ENCODE data around the gene XDH.

XDH gene

DNA sequence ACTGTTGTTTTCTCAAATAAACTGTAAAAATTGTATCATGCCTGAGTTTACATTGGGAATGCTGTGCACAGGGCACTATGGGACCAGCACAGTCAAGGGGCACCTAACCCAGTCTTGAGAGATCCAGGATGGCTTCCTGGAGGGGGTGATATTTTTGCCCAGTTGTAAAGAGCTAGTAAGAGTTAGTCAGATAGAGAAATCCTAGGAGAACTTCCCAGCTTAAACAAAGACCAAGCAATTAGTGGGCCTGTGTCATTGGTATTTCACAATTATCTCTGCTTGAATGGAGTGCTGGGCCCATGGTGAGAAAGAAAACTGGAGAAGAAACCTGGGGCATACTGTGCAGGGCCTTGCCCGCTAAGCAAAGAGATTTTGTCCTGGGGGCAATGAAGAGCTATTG, 12.2 kb downstream of the XDH start:
- DNase-seq (no peak), ATAC-seq (no peak)

DNA sequence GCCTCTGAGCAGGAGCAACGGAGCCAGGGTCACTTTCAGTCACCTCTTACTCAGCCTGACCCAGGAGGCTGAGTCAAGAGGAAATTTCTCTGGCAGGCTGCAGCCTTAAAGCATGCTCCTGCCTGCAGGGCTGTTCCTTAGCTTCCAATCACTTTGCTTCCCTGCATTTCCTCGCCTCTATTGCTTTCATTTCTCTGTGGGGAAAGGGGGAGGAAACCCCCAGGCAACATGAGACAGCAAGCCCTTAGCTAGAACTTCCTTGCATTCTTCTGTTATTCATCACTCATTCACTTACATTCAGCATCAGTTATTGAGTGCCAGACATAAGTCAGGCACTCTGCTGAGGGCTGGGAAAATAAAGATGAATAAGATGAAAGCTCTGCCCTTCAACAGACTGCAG, 13.0 kb downstream of the XDH start:
- DNase-seq, result no peak
- ATAC-seq, result no peak

DNA sequence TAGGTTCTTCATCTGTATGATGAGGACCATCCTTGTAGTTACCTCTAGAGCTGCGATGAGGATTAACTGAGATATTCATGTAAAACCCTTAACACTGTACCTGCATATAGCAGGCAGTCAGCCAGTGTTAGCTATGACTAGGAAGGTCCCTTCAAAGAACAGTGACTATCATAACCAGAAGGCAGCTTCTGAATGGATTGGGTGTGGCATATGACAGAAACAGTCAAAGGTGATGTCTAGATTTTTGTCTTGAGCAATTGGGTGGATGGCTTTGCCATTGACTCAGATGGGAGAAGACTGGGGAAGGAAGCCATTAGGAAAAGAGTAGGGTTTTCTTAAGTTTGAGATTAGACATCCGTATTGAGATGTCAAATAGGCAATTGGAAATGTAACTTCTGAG, 15.7 kb downstream of the XDH start:
- DNase-seq (no peak), ATAC-seq (no peak)

DNA sequence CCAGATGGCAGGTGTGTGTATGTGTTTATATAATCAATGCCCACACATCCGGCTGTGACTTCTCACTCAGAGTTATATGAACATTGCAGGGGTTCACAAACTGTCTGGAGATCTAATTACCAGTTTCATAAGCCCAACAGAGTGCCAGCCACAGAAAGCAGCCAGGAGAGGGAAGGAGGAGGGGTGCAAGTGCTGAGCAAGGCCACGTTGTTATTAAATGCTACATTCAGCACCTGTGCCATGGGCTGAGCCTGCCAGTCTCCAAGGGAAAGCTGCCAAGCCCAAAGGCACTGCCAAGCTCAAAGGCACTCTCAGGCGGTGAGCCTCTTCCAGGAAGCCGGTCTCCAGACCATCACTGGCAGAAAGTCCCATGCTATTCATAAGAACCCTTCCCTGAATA, 17.4 kb downstream of the XDH start:
- ATAC-seq (no peak), DNase-seq (no peak)

DNA sequence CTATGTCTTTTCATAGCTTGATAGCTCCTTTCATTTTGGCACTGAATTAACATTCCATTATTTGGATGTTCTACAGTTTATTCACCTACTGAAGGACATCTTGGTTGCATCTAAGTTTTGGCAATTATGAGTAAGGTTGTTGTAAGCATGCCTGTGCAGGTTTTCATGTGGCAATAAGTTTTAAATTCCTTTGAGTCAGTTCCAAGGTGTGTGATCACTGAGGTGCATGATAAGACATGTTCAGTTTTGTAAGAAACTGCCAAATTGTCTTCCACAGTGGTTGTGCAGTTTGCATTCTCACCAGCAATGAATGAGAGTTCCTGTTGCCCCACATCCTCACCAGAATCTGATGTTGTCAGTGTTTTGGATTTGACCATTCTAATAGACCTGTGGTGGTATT, 24.2 kb downstream of the XDH start:
- no peak for ATAC-seq
- DNase-seq, result no peak

DNA sequence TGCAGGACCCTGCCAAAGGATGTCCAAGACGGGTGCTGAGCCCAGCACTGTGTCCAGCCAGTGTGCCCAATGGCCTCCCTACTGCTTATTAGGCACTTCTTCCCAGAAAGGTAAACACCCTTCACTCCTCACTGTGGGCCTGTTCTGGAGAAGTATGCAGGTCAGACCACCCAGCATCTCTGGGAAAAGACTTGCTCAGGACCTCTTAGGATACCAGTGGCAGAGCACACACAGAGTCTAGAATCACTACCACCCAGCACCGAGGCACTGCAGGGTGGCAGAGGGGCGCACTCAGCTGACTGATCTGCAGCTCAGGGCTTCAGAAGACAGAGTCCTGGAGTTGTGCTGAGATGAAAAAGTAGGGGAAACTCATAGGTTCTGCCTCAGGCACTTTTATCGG, 25.8 kb downstream of the XDH start:
- ATAC-seq (no peak), DNase-seq (no peak)

DNA sequence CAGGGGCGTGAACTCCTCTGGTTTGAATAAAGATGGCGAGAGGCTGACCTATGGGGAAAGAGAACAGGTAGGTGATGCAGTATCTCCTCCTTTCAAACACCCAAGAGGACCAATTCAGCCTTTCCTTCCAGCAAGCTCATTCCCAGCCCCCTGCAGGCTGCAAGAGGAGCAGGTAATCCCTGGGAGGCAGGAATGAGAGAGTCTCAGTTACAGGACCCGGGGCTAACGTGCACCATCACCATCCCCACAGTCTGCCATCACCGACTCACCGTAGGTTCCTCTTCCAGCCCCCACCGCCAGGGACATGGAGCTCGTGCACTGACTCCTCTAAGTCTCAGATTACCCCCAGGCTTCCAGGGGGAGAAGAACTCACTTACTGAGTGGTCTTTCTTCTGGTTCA, 26.7 kb downstream of the XDH start:
- ATAC-seq (no peak), DNase-seq (no peak)

DNA sequence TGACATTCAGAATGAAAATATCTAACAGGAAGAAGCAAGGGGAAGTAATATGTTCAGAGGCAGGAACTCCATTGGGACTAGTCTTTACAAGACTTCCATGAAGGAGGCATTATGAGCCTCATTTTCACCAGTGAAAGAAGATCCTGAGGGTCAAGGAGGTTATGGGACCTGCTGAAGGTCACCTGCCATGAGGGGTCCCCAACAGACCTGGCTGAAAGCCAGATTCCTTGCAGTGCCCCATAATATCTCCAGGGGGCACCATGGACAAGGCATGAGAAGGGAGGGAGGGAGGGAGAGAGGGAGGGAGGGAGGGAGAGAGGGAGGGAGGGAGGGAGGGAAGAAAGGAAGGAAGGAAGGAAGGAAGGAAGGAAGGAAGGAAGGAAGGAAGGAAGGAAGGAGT, 27.9 kb downstream of the XDH start:
- ATAC-seq (no peak), DNase-seq (no peak)

DNA sequence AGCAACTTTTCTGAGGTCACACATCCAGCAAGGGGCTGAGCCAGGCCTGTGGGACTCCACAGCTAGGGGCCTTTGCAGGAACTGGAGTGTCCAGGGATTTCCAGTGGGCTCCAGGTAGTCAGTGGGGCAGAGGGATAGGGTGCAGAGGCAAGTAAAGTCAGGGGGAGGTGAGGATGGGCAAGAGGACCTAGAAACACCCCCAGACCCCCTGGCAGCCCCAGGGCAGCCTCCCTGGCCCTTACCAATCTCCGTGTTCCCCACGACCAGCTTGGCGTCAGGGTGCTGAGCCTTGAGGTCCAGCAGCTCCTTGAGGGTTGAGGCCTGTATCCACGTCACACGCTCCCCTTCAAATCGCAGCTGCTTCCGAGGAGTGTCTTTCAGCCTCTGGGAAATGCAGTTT, 28.4 kb downstream of the XDH start:
- DNase-seq (no peak), ATAC-seq (no peak)

DNA sequence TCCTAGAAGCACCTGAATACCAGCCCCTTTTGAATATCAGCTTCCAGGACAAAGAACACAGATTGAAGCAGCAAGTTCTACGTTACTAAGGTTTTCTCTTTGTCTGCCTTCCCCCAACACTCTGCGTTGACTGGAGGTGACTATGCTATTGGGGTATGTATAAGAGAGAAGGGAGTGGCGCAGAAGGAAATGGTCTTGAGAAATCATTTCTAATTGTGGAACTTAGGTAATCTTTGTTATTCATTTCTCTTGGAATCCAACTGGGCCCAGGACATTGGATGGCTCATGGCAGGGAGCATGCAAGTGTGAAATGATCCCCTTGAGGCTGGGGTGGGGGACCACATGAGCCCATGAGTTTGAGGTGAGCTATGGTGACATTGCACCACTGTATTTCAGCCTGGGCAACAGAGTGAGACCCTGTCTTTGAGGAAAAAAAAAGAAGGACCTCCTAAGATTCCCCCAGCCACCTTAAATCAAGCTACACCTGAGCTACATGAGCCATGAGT, 29.7 kb downstream of the XDH start:
- no peak for DNase-seq
- no peak for ATAC-seq

DNA sequence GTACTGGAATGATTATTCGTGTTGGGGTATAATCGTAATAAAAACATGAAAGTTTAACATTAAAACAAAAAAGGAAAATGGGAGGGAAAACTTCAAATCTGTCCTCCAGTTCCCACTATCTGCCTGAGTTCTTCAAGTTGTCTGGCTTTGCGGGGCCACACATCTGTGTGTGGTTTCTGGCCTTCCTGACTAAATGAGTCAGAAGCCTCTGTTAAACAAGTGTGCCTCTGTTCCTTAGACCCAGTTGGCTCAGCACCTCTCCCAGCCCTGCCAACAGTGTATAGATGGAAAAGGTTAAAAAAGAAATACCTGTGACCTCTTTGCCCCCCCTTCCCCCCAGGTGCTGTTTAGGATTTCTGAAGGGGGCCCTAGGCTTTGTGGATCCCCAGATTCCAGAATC, 30.2 kb downstream of the XDH start:
- DNase-seq, result no peak
- no peak for ATAC-seq

DNA sequence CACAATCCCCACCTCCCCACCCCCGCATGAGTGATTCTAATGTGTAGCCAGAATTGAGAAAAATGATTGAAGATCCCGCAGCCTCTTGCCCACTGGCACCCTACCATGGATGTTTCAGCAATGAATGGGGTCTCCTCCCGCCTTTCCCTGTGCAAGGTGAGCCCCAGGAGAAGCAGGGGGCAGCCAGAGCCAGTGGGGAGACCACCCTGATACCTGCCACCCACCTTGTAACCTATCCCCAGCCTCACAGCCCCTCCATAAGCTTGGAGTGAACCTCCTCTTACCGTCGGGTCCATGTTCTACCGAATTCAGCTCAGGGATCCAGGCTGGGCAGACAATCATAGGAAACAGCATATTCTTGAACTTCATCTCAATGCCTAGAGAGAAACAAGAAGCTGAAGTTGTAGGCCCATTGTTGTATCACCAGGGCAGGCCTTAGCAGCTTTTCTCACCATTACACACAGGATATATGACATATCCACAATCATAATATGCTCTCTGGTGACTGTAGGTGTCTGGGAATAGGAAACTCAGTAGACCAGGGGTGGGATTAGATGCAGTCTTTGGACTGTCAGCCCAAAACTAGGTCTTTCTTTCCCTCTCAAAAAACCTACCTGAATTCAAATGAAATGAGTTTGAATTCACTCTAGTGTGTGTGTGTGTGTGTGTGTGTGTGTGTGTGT, 30.9 kb downstream of the XDH start:
- no peak for ATAC-seq

DNA sequence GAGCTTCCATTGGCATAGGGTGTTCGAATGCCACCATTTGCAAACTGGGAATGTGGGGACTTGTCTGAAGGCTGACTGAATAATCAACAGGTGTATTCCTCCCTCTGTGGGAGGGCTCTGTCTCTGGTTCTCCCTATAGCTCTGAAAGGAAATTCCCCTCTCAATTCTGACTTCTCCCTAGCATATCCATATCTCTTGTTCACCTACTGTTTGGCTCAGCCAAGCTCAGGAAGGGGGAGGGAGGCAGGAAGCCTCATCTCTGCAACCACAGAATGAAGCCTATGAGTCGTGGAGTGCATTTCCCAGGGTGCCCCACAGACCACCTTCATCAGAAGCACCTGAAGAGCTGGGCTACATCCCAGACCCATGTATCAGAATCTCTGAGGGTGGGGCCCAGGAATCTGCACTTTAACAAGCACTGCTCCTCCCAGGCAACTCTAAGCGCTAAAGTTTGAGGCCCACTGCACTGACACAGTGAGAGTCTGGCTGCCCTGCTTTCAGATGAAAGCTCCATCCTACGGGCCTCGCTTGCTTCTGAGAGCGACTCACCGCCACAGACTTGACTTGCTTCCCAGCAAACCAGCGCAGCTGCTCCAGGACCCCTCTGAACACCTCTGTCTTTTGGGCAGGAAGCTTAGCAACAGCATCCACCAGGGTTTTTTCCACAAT, 32.0 kb downstream of the XDH start:
- DNase-seq (no peak), ATAC-seq (no peak)

More for the DNA sequence above, 30.9 kb downstream of the XDH start:
- no peak for DNase-seq

DNA sequence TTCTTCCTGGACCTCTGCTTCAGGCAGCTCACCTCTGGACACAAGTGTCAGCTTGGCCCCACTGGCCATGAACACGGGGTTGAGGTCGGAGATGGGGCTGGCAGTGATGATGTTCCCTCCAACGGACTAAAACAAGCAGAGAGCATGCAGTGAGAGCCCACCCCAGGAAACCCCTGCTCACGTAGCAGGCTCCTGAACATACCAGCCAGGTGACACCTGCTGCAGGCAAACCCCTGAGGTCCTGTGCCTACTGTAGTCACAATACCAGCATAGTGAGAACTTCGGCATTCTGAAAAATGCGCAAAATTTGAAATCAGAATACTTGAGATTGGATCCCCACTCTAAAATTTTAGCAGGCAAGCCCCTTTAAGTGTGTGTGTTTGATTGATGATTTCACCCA, 32.9 kb downstream of the XDH start:
- no peak for ATAC-seq
- no peak for DNase-seq

DNA sequence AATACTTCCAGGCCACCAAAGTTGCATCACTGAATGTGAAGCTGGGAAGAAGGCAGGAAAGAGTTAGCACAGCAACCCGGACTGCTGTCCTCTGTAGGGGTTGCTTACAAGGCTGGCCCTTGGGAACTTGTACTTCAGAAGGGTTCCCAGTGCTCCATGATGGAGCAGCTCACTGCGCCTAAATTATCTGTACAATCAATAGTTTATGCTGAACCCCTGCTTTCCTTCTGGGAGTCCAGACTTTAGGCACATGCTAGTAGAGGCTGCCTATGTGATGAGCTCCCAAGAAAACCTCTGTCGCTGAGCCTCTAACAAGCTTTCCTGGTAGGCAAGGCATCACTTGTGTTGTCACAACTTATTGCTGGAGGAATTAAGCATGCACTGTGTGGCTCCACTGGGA, 34.3 kb downstream of the XDH start:
- no peak for DNase-seq
- no peak for ATAC-seq

DNA sequence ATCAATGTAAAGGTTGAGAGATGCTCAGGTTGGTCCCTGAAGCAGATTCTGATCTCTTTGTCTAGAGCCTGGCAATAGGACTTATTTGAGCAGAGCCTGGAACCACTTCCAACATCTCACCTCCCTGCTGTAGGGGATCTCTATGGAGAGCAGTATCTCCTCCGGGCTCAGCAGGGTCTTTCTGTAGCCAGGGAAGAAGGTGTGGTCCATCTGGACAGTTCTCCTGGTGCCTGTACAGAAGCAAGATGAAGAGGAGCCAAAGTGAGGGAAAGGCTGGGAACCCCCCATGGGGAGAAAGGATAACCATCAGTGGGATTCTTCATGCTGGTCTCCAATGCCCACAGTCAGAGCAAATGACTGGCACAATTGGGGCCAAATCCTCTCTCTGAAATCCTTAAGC, 34.8 kb downstream of the XDH start:
- ATAC-seq (no peak), DNase-seq (no peak)

DNA sequence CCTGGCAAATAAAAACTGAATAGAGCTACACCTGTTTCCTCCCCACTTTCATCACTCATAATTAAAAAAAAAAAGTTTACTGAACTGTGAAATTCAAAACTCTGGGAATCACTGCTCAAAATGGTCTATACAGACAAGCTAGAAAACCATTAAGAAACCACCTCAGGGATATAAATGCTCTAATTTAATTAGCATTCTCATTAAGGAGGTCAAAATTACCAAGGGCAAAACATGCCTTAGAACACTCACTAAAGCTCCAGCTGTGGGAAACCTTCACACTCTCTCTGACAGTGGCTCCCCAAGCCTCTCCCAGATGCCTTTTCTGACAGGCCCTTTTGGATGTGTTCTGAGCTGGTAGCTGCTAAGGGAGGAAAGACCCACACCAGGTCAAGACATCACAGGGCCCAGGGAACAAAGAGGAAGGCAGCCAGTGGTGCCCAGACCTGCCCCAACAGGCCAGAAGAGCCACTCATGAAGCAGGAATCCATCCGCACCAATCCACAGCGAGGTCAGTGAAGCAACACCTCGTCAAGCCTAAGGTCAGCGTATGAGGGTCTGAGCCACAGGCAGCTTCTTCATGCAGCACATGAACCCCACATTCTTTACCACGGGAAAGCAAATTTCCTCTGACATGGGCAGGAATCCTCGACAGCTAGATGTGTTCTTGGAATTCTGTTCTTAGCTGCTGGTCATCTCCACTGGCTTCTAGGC, 35.6 kb downstream of the XDH start:
- ATAC-seq, result no peak
- no peak for DNase-seq

DNA sequence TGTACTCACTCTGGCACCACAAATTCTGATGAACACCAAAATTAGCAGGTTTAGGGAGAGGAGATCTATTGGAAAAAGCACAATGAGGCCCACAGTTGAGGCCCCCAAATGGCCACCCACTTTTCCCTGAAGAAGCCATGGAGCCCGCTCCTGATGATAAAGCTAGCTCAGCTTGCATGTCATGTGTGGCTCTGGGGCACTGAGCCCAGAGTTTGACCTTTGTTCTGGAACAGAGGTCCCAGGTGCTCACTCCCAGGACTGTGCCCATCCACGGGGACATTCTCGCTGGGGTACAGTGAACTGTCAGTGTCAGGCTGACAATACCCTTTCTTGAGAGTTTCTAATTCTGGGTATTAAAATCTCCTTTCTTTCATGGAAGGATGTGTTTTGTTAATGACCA, 36.2 kb downstream of the XDH start:
- ATAC-seq, result no peak
- DNase-seq, result no peak

DNA sequence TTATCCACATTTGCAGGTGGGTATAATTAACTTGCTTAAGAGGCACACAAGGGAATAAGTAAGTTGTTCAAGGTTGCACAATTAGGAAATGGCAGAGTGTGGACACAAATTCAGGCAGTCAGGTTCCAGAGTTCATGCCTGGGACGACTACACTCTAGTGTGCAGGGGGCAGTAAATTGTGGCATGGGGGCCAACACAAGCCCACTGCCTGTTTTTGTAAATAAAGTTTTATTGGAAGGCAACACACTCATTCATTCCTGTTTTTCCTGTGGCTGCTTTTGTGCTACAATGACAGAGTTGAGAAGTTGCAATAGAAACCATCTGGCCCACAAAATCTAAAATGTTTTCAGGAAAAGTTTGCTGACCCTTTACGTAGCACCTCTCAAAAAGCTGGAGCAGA, 41.4 kb downstream of the XDH start:
- DNase-seq, result no peak
- ATAC-seq, result no peak

DNA sequence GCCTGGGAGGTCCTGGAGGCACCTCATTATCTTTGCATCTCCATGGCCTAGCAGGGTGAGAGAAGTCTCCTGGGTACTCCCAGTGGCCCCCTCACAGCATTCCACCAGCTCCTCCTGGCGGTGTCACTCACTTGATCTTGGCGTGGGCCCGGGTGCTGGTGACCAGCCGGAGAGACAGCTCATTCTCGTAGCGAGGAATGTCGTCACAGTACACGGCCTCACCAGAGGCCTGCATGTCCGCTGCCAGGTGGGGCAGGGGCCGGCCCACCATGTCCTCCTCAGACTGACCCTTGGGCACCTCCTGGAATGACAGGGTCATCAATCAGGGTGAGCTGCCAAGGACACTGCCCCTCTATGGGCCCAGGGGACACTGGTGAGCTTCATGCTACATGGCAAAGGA, 42.4 kb downstream of the XDH start:
- DNase-seq (no peak), ATAC-seq (no peak)

DNA sequence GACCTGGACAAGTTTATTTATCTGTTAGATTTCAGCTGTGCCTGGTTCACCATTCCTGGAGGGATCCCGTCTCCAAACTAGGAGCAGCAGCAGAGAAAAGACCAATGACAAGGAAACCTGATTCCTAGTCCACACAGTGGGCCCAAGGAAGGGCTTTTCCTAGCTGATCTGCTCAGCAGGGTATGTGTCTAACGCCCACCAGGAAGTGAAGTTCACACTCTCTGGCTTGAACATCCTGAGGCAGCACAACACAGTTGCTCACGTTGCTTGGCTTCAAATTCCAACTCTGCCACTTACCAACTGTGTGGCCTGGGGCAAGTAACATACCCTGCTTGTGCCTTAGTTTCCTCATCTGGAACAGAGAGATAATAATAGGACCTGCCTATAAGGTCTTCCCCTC, 42.9 kb downstream of the XDH start:
- no peak for DNase-seq
- no peak for ATAC-seq

DNA sequence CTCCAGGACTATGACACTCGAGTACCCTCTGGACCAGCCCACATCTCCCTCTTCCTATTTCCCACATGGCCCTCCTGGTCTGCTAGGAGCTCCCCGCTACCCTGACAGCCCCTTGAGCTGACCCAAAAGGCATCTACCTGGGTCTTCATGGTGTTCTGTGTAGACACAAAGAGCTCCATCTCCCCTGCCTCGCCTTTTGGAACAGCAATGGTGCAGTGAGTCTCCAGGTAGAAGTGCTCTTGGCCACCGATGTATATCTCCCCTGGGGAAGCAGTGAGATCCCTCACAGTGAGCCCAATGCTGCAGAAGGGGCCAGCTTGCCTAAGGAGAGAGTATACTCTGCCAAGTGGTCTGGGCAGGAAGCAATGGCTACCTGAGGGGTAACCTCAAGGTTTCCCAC, 47.8 kb downstream of the XDH start:
- no peak for ATAC-seq

DNA sequence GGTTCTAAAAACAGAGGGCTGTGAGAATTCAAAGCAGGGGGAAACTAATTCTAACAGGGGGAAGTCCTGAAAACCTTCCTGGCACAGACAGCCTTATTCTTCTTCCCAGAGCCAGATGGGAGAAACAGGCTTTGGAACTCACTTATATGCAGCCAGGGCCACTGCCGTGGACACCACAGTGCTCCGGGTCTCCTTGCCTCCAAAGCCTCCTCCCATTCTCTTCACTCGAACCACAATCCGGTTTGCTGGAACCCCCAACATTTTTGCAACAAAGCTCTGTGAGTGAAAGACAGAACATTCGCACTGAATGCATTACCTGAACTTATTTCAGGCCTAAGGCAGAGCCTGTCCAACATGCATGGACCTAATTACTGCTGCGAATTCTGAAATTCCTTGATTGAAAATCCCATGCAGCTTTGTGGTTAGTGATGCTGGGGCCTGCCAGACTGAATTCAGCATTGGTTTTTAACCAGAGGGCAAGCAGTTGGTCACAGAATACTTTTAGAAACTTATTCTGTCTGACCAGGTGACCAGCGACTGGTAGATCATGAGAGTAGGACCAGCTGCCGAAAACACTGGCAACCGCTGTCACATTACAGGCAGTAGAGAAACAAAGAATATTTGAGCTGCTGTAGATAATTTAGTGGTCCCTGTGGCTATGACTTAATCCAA, 48.6 kb downstream of the XDH start:
- no peak for ATAC-seq
- DNase-seq, result no peak

More for the DNA sequence above, 47.8 kb downstream of the XDH start:
- no peak for DNase-seq

Data from stimulated activated naive CD8-positive, alpha-beta T cell treated with anti-CD3 and anti-CD28 coated beads, Interleukin-15, Interleukin-2, amounts not matched to agents 100 U/mL and 50 U/mL, for 24 hours (primary cell).